Brain pericyte (primary cell): Measurements from ENCODE around the gene BTBD10.

ENCODE experiments used
- DNase-seq: peaks from one replicate; pipeline ENCODE4 v3.0.0-alpha.2; 2012; ENCODE audit warnings: low read depth, low spot score

The BTBD10 gene

DNA sequence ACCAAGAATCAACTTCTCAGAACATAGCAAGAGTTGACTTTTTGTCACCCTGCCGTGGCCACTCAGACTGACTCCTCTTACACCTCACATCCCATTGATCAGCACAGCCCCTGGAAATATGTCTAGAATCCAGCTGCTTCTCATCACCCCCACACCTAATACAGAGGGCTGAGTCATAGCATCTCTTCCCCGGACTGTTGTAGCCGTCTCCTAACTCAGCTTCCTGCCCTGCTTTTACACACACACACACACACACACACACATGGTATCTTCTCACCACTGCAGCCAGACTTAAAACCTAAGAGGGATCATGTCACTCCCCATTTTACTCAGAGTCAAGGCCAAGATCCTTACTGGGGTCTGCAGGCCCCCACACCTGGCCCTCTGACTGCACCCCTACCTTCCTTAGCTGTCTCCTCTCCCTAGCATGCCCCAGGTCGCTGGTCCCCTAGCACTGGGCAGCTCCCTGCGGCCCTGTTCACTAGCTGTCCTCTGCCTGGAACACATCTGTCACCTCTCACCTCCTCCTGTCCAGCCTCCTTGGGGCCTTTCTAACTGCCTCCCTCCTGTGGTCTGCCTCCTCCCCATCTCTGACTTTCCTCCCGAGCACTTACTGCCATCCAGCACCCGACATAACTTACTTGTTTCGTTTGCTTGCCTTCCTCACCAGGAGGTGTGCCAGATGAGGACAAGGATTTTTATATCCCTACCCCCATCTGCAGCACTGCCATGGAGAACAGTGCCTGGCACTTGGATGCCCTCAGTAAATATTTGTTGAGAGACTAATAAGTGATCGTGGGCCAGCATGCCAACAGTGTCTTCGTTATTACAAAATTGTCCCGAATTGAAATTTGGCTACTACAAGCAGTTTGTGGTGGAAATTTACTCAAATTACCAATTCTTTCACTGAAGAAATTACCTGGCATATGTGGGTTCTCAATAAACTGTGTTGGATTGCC is 123.5 kb downstream of the BTBD10 start:
- no peak for DNase-seq

- no peak for DNase-seq
Observed at GRCh38 chr11:13338427-13339069, 124.5 kb downstream of the BTBD10 start.

DNA sequence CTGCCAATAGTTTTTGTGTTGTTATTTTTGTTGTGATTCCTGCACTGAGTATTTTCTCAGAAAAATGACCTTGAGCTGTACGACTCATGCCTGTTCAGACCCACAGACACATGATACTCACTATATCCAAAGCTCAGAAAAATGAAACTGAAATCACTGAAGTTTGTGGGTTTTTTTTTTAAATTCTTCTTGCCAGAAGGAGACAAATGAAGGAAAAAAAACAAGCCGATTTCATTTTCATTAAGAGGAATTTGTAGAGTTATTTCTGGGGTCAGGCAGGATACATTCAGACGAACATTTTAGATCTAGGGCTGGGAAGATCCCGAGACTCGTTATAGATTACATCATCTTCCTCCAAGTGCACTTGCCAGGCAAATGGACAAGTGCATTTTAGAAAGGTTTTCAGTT is 125.0 kb downstream of the BTBD10 start:
- DNase-seq: no peak
